HepG2 (cell line): Measurements from ENCODE around the gene ROCK1. TPM values are rescaled to one million over a fixed set of nuclear protein-coding genes. Genes with fewer than 3 reads are reported as not detected.

Source experiments
- ATAC-seq: fragments of 200-7000 bp; cut with Tn5 transposase; 3 replicates; pipeline ENCODE4 v1.9.1; 2020; ENCODE audit warnings: mild to moderate bottlenecking, moderate library complexity
- BruUV-seq: library from RNA; stranded (reverse); fragments of 400-500 nt; replicated peaks from 2 replicates; lab custom pipeline; 2021; lab: Mats Ljungman, UMichigan
- CTCF ChIA-PET: fragments of 300-600 bp; formaldehyde crosslinking; extraction: SDS; loops from one replicate; lab custom pipeline; 2021; ENCODE audit warnings: low total read pairs, inconsistent platforms, low intra/inter-chr PET ratio; lab: Yijun Ruan, JAX
- POLR2A ChIA-PET: fragments of 350-600 bp; sonication (Branson Sonifier 250); formaldehyde crosslinking; loops from one replicate; lab custom pipeline; 2020; ENCODE audit warnings: antibody characterized with exemption, inconsistent platforms; lab: Yijun Ruan, JAX
- DNase-seq: peaks from one replicate; pipeline ENCODE4 v3.0.0-alpha.2; 2015; ENCODE audit warnings: low spot score
- FAIRE-seq: peaks from 3 replicates; lab custom pipeline; 2011; peaks lifted over from hg19 to GRCh38; lab: Jason Lieb, UNC
- H2AFZ ChIP-seq: one replicate; pipeline ENCODE4 v1.6.1; 2011; ENCODE audit warnings: low read length, inconsistent platforms
- H3K27ac ChIP-seq: fragments of 300-600 bp; 3 replicates; pipeline ENCODE4 v1.8.0; 2011; ENCODE audit warnings: mixed run types, mild to moderate bottlenecking, mixed read lengths, low read length, inconsistent platforms; ENCODE audit not compliant: insufficient read depth; ENCODE audit errors: extremely low read length
- H3K27me3 ChIP-seq, 2 experiments: fragments of 200-600 bp in 1 of 2; 2 replicates in 1 of 2; 3 replicates in 1 of 2; pipeline versions ENCODE4 v1.6.0 to v1.8.0; 2011; ENCODE audit warnings: low read length in 2 of 2, mild to moderate bottlenecking in 2 of 2, moderate library complexity in 2 of 2, inconsistent platforms in 1 of 2; ENCODE audit not compliant: insufficient read depth in 2 of 2, control insufficient read depth in 1 of 2
- H3K36me3 ChIP-seq, 2 experiments: fragments of 200-600 bp in 1 of 2; replicated peaks in 1 of 2; 2 replicates in 1 of 2; 3 replicates in 1 of 2; pipeline versions ENCODE4 v1.5.1 to v1.8.0; 2011; ENCODE audit warnings: low read length in 2 of 2, inconsistent platforms in 1 of 2; ENCODE audit not compliant: insufficient read depth in 2 of 2, control insufficient read depth in 1 of 2
- H3K4me1 ChIP-seq: 2 replicates; pipeline ENCODE4 v1.5.1; 2012; ENCODE audit warnings: low read length, inconsistent platforms; ENCODE audit not compliant: insufficient read depth
- H3K4me2 ChIP-seq: 2 replicates; pipeline ENCODE4 v1.6.0; 2011; ENCODE audit warnings: low read depth, low read length, inconsistent platforms
- H3K4me3 ChIP-seq, 3 experiments: fragments of 200-600 bp in 1 of 3; sonication (generic), shearing (Covaris generic) in 1 of 3; replicated peaks in 1 of 3; 2 replicates each; pipeline ENCODE4 v1.5.1; 2011 to 2016; ENCODE audit warnings: low read length in 3 of 3, inconsistent platforms in 2 of 3, low read depth in 2 of 3, mild to moderate bottlenecking in 2 of 3, control low read depth in 1 of 3, mixed read lengths in 1 of 3; ENCODE audit not compliant: insufficient read depth in 1 of 3
- H3K79me2 ChIP-seq: one replicate; pipeline ENCODE4 v1.6.1; 2011; ENCODE audit warnings: low read length, inconsistent platforms; ENCODE audit not compliant: insufficient read depth
- H3K9ac ChIP-seq: 2 replicates; pipeline ENCODE4 v1.6.0; 2011; ENCODE audit warnings: mild to moderate bottlenecking, low read depth, low read length, inconsistent platforms; ENCODE audit not compliant: insufficient read depth
- H3K9me3 ChIP-seq: 2 replicates; pipeline ENCODE4 v1.5.1; 2012; ENCODE audit warnings: mild to moderate bottlenecking, low read length
- H4K20me1 ChIP-seq: 2 replicates; pipeline ENCODE4 v1.6.0; 2011; ENCODE audit warnings: inconsistent platforms, mild to moderate bottlenecking, low read length, moderate library complexity; ENCODE audit not compliant: insufficient read depth
- CSRNP2 ChIP-seq: sonication (generic); formaldehyde crosslinking; conservative IDR thresholded peaks from 2 replicates; pipeline ENCODE4 v1.8.0; 2022; ENCODE audit warnings: low read depth, missing genetic modification reagents
- ELK4 ChIP-seq: sonication (generic); formaldehyde crosslinking; IDR thresholded peaks from 2 replicates; pipeline ENCODE4 v1.9.0; 2021; ENCODE audit warnings: missing genetic modification reagents, borderline replicate concordance
- ETV6 ChIP-seq: sonication (generic); formaldehyde crosslinking; conservative IDR thresholded peaks from 2 replicates; pipeline ENCODE4 v1.4.0; 2020; ENCODE audit warnings: missing genetic modification reagents
- FOXK2 ChIP-seq: fragments of 450-650 bp; IDR thresholded peaks from 2 replicates; pipeline ENCODE4 v1.6.1; 2016
- KDM3A ChIP-seq: IDR thresholded peaks from 2 replicates; pipeline ENCODE4 v1.6.1; 2018; ENCODE audit warnings: low read depth, missing compliant biosample characterization
- MBNL3 ChIP-seq: fragments of 250-450 bp; sonication (Bioruptor Pico); conservative IDR thresholded peaks from 2 replicates; pipeline ENCODE4 v1.8.0; 2022; ENCODE audit warnings: mild to moderate bottlenecking, inconsistent platforms
- MEIS1 ChIP-seq: sonication (generic); formaldehyde crosslinking; IDR thresholded peaks from 2 replicates; pipeline ENCODE4 v1.9.0; 2021; ENCODE audit warnings: mild to moderate bottlenecking, missing genetic modification reagents, moderate library complexity, borderline replicate concordance
- NFYC ChIP-seq: IDR thresholded peaks from 2 replicates; pipeline ENCODE4 v1.6.1; 2016; ENCODE audit warnings: missing genetic modification reagents, missing compliant biosample characterization
- TRIM24 ChIP-seq: sonication (generic); formaldehyde crosslinking; IDR thresholded peaks from 2 replicates; pipeline ENCODE4 v1.8.0; 2022; ENCODE audit warnings: mild to moderate bottlenecking, missing genetic modification reagents
- ZNF235 ChIP-seq: sonication (generic); formaldehyde crosslinking; IDR thresholded peaks from 2 replicates; pipeline ENCODE4 v1.8.1; 2023; ENCODE audit warnings: mild to moderate bottlenecking, missing genetic modification reagents, borderline replicate concordance
- ZNF253 ChIP-seq: sonication (generic); formaldehyde crosslinking; IDR thresholded peaks from 2 replicates; pipeline ENCODE4 v1.8.0; 2022; ENCODE audit warnings: mild to moderate bottlenecking, missing genetic modification reagents, borderline replicate concordance
- ZNF563 ChIP-seq: sonication (generic); formaldehyde crosslinking; IDR thresholded peaks from 2 replicates; pipeline ENCODE4 v1.8.0; 2022; ENCODE audit warnings: mild to moderate bottlenecking, moderate library complexity, missing genetic modification reagents
- WGBS: methylation state at CpG from one replicate; pipeline ENCODE4 v1.1.6; 2017; ENCODE audit warnings: low lambda C conversion rate; 5-methylcytosine and 5-hydroxymethylcytosine counted together
- in situ Hi-C: cut with HindIII; loops from 2 replicates; pipeline ENCODE4 v1.10.0; 2017; ENCODE audit warnings: low pct_unique_long_range_greater_than_20kb; ENCODE audit not compliant: extremely low pct_ligation_motif_present
- intact Hi-C: fragments of 100-400 bp; cut with micrococcal nuclease; formaldehyde crosslinking; loops from one replicate; pipeline ENCODE4 v1.10.0; 2022; ENCODE audit not compliant: unreplicated experiment
- polyA plus RNA-seq, 8 experiments: library from polyadenylated mRNA; depleted of rRNA in 3 of 8; stranded (reverse) in 7 of 8; unstranded in 1 of 8; fragments of >200 nt; fragmentation: Illumina TruSeq in 4 of 8; extraction: Trizol in 4 of 8; gene quantifications; 2 replicates each; pipeline versions ENCODE4 v1.2.1 to v1.2.3, GENCODE V29; 2011 to 2016; ENCODE audit warnings: low read depth in 4 of 8, missing spikeins in 1 of 8, mixed read lengths in 1 of 8; ENCODE audit not compliant: insufficient read depth in 1 of 8
- total RNA-seq, 5 experiments: library from RNA; depleted of rRNA; stranded (reverse); fragments of >200 nt; fragmentation: Illumina TruSeq; extraction: Trizol; gene quantifications; 2 replicates each; pipeline ENCODE4 v1.2.3, GENCODE V29; 2016; ENCODE audit warnings: low read depth in 1 of 5

ROCK1 gene
- total and polyA plus RNA-seq, 2 of the 13 experiments (the other 11 are each of a cell fraction or from before 2014, with no cell fraction given): 10.5 to 27.2 TPM

GRCh38 chr18:21049306-21049705 is 62.3 kb downstream of the ROCK1 start:
- Histone ChIP-seq H3K79me2 (peaks cover 2% of the 10 kb centered on the region), H3K27me3 (no peaks in the 10 kb centered on the region), H3K36me3 (peaks cover 2 to 6% of the 10 kb centered on the region in 2 experiments; a peak in 3 of 5 replicates), H3K9me3 (no peaks in the 10 kb centered on the region), H3K4me1 (peaks cover 14% of the 10 kb centered on the region), H3K9ac (no peak overlapping the region), H4K20me1 (peaks cover 3% of the 10 kb centered on the region; the same call in 1 of the 2 replicates), H2AFZ (no peak overlapping the region), H3K4me2 (no peak overlapping the region), H3K27ac (no peak overlapping the region), H3K4me3 (no peak overlapping the region)
- CTCF ChIA-PET: no interaction called here
- FAIRE-seq: no peak
- in situ Hi-C loops (no loop called here), intact Hi-C loops (no loop called here)
- POLR2A ChIA-PET: no interaction called here
- ATAC-seq: no peak
- no peak for DNase-seq
- 100% methylated on average over 1 of the region's 1 CpG for WGBS
- no peak for TF ChIP-seq MEIS1
- TF ChIP-seq ZNF563 (CRISPR knock-in tag): no peak
- TF ChIP-seq TRIM24: no peak
- no peak for TF ChIP-seq NFYC (CRISPR knock-in tag)
- no TSS peak for BruUV-seq

GRCh38 chr18:21047126-21047525 is 64.5 kb downstream of the ROCK1 start:
- Histone ChIP-seq H3K27ac (no peak overlapping the region), H3K27me3 (no peaks in the 10 kb centered on the region), H2AFZ (no peak overlapping the region), H4K20me1 (no peaks in the 10 kb centered on the region), H3K9me3 (no peaks in the 10 kb centered on the region), H3K4me3 (no peak overlapping the region), H3K36me3 (peaks cover 2 to 10% of the 10 kb centered on the region in 2 experiments; a peak in 4 of 5 replicates), H3K9ac (no peak overlapping the region), H3K79me2 (no peaks in the 10 kb centered on the region), H3K4me2 (no peak overlapping the region), H3K4me1 (no peaks in the 10 kb centered on the region)
- POLR2A ChIA-PET: no interaction called here
- CTCF ChIA-PET: no interaction called here
- TF ChIP-seq CSRNP2 (CRISPR knock-in tag) (no peak), ETV6 (CRISPR knock-in tag) (no peak), MBNL3 (no peak), ZNF253 (CRISPR knock-in tag) (no peak), KDM3A (CRISPR knock-in tag) (no peak), ZNF235 (no peak), ELK4 (CRISPR knock-in tag) (no peak), FOXK2 (no peak)
- DNase-seq (no peak), FAIRE-seq (no peak), ATAC-seq (no peak)
- 97% methylated on average over 3 of the region's 3 CpGs for WGBS
- in situ Hi-C loops: no loop called here
- no TSS peak for BruUV-seq
- intact Hi-C loops: no loop called here
